ENCODE data around the gene SLC10A3. TPM values are rescaled to one million over a fixed set of nuclear protein-coding genes. Genes with fewer than 3 reads are reported as not detected.

Gene SLC10A3, protein sequence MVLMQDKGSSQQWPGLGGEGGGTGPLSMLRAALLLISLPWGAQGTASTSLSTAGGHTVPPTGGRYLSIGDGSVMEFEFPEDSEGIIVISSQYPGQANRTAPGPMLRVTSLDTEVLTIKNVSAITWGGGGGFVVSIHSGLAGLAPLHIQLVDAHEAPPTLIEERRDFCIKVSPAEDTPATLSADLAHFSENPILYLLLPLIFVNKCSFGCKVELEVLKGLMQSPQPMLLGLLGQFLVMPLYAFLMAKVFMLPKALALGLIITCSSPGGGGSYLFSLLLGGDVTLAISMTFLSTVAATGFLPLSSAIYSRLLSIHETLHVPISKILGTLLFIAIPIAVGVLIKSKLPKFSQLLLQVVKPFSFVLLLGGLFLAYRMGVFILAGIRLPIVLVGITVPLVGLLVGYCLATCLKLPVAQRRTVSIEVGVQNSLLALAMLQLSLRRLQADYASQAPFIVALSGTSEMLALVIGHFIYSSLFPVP
- 56.9 and 65.6 TPM in 2 replicates for total RNA-seq

DNA sequence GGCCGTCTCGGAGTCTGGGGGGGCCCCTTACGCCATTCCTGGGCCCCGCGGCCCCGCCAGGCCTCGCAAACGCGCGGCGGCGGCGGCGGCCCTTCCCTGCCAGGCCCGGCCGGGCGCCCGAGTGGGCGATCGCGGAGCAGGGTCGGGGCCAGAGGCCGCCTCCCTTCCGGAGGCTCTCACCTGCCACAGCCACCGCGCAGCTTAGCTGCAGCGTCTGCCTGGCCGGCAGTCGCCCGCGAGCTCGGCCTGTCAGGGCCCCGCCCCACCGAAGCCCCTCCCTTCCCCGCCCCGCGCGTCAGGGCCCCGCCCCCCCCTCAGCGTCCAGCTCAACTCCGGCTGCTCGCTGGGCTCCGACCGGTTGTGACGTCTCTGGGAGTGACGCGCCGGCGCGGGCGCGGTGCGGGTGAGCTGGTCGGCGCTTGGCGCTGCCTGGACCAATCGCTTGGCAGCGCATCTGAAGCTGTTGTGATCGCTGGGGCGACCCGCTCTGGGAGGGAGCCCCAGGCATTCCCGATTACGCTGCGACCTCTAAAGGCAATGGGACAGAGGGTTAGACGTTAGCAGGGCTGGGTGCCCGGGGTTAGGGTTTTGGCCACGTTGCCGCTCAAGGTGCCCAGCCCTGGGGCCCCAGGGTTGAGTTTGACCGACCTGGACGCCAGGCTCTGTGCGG is at the start of gene SLC10A3:
TSS of gene SLC10A3 (minus strand) at position 216 of the 670 bp plus-strand sequence. CDS start 1,689 bp downstream, outside the sequence.

DNA sequence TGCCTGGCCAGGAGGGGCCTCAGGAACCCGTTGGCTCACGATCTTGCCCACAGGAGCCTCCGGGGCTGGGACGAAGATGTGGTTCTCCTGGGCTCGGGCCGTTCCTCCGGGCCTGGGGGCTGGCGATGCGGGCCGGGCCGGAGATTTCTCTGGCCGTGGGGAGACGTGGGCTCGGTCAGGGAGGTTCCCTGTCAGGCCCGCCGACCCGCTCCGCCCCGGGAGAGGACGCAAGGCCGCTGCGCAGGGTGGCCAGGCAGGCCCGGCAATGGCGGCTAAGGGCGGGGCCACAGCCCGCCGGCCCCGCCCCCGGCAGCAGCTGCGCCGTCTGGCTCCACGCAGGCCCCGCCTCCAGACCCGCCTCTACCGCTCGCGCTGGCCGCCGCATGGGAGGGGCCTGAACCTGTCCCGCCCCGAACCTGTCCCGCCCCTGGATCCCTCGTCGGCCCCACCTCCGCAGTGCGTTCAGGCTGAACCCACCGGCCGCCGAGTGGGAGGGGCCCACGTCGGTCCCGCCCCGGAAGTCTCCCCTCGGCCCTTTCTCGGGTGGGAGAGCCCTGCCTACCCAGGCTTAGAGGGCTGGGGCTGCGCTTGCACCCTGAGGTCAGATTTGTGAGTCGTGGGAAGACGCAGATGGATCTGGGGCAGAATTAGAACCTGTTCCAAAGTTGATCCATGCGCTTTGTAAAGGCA is 25.7 kb upstream of the SLC10A3 start, which contains the start of gene FAM3A:
TSS of gene FAM3A (minus strand) at position 267 of the 690 bp plus-strand sequence. CDS start 460 bp downstream, outside the sequence.

DNA sequence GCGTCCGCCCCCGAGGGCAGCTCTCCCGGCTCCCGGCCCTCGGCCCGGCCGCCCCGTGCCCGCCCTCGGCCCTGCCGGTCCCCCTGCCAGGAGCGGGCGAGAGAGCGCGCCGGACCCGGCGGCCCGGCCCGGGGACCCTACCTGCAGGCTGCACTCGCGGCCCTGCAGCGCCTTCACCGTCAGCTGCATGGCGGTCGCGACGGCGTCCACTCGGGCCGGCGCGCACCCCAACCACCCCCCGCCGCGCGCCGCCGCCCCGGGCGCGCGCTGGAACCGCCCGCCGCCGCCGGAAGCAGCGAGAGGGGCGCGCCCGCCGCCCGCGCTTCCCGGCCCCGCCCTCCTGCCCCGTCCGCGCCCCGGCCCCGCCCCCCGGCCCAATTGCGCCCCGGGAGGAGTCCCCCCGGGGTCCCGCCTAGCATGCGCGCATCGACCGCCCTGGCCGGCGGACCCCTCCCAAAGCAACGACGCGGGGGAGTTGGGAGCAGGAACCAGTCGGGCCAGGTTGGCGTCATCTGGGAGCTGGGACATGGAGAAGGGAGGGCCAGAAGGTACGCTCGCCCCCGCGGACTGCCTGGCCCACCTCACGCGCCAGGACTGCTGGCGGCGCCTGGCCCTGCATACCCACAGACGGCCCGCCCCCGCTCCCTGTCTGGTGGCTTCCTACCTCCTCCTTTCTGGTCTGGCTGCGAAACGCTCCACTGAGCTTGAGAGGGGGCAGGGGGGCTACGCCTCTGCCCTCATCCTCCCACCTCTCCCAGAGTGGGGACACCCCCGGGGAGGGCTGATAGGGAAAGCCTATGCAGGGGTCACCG is 3.8 kb downstream of the SLC10A3 start, which contains the start of gene UBL4A:
TSS of gene UBL4A (minus strand) at position 220 of the 812 bp plus-strand sequence. CDS start at position 189, 31 bp downstream.

DNA sequence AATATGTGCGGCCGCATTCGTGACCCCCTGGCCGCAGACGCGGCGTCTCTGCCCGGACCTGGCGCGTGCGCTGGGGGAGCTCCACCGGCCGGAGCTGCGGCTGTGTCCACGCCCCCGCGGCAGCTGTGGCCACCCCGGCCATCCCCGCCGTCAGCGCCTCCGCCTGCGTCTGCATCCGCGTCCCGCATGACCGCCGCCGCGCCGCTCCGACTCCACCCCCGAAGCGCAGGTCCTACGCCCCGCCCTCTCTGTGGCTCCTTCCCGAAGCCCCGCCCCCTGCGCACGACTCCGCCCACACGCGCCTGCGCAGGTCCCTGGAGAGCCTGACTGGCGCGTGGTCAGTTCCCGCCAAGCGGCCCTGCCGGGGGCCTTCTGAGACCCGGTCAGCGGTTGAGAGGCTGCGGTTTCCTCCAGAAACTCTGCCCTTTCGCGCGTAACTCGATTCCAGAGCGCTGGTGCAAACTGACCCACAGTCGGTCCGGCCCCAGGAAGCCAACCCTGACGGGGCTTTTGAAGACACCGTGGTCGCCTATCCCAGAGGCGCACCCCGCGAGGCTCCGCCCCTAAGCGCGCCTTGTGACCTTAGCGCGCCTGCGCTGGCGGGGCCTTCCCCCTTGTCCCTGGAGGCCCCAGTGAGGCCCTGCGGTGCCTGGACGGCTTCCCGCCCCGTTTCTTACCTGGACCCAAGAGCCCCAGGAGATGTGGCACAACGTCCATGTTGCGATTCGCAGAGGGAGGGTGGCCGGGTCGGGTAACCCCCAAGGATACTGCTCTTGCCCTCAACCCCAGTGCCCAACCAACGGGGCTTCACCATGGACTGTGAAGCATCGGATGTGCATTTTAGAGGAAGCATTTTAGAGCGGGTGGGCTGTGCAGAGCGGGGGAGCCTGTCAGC is 11.5 kb downstream of the SLC10A3 start, which contains the start of gene LAGE3:
TSS of gene LAGE3 (minus strand) at position 554 of the 895 bp plus-strand sequence. CDS start at position 188, 366 bp downstream.

GRCh38 chrX:154458116-154458953 is 32.1 kb downstream of the SLC10A3 start, which contains the start of gene PLXNA3:
PLXNA3 (plus strand) TSS chrX:154458281; CDS start chrX:154460184, 1,903 bp downstream.

DNA sequence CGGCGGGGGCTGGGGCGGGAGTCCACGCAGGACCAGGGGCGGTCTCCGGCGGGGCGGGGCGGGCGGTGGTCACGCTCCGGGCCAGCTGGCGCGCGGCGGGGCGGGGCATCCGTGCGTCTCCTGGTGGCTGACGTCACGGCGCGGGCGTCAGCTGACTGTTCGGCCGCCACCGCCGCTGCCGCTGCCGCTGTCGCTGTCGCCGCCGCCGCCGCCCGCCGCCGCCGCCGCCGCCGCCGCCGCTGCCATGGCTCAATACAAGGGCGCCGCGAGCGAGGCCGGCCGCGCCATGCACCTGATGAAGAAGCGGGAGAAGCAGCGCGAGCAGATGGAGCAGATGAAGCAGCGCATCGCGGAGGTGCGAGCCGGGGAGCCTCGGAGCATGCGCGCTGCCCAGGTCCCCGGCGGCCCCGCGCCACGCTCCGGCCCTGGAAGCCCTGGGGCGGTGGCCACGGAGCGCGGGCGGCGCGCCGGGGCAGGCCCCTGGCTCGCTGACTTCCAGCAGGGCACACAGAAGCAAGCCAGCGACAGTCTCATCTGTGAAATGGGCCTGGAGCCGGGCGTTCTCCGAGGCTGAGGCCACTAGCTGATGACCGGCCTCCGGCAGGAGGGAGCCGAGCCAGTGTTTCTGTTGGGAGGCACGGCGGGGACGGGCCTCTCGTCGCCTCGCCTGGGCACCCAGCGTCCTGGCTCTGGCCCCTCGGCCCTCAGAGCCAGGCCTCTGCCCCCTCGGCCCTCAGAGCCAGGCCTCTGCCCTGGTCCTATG is 46.3 kb downstream of the SLC10A3 start, which contains the start of gene FAM50A:
TSS of gene FAM50A (plus strand) at position 150 of the 763 bp plus-strand sequence. CDS start at position 245, 95 bp downstream.

Small RNAs within 50 kb of the gene (small RNA-seq; reads per million reads assigned to genes)
- gene MIR6858 = not detected
- not detected for gene RN7SL697P

Other genes starting within 250 kb of the SLC10A3 start
- gene OPN1MW3, start 233.0 kb downstream of the SLC10A3 start, total RNA-seq = not detected in 2 replicates
- not detected in 2 replicates for gene TEX28, start 195.5 kb downstream of the SLC10A3 start, total RNA-seq
- not detected in 2 replicates for gene TKTL1, start 194.8 kb downstream of the SLC10A3 start, total RNA-seq
- gene FLNA, start 116.0 kb downstream of the SLC10A3 start, total RNA-seq = 500 and 1,798 TPM in 2 replicates
- 32.2 and 45.9 TPM in 2 replicates for gene EMD, start 111.3 kb downstream of the SLC10A3 start, total RNA-seq
- gene RPL10, start 92.3 kb downstream of the SLC10A3 start, total RNA-seq = 1,858 and 2,253 TPM in 2 replicates
- 65.4 and 86.4 TPM in 2 replicates for gene DNASE1L1, start 81.4 kb downstream of the SLC10A3 start, total RNA-seq
- gene TAFAZZIN, start 79.1 kb downstream of the SLC10A3 start, total RNA-seq = 21.2 and 25.1 TPM in 2 replicates
- 76.7 and 89.1 TPM in 2 replicates for gene ATP6AP1, start 62.0 kb downstream of the SLC10A3 start, total RNA-seq
- gene GDI1, start 53.5 kb downstream of the SLC10A3 start, total RNA-seq = 74.9 and 75.0 TPM in 2 replicates
- gene FAM50A, start 46.5 kb downstream of the SLC10A3 start, total RNA-seq = 25.5 and 28.8 TPM in 2 replicates
- gene PLXNA3, start 32.3 kb downstream of the SLC10A3 start, total RNA-seq = 21.6 and 23.9 TPM in 2 replicates
- gene LAGE3, start 11.3 kb downstream of the SLC10A3 start, total RNA-seq = 31.4 and 42.2 TPM in 2 replicates
- gene UBL4A, start 4.0 kb downstream of the SLC10A3 start, total RNA-seq = 48.7 and 56.2 TPM in 2 replicates
- gene FAM3A, start 25.6 kb upstream of the SLC10A3 start, total RNA-seq = 25.9 and 31.6 TPM in 2 replicates
- gene G6PD, start 56.2 kb upstream of the SLC10A3 start, total RNA-seq = 44.8 and 112 TPM in 2 replicates
- 12.2 and 16.1 TPM in 2 replicates for gene IKBKG, start 57.0 kb upstream of the SLC10A3 start, total RNA-seq
- not detected in 2 replicates for gene CTAG1A, start 94.5 kb upstream of the SLC10A3 start, total RNA-seq
- not detected in 2 replicates for gene CTAG1B, start 128.7 kb upstream of the SLC10A3 start, total RNA-seq
- gene CTAG2, start 162.9 kb upstream of the SLC10A3 start, total RNA-seq = 0.39 TPM in 1 of 2 replicates, not detected in the other

Measured in placental epithelial cell (primary cell).